Erythroblast (primary cell): ENCODE measurements around the gene LAMP1.

ENCODE experiments used
- DNase-seq, 2 experiments: peaks; one replicate each; lab custom pipeline; 2025; lab: John Stamatoyannopoulos, UW
- GATA1 ChIP-seq: IDR thresholded peaks from 2 replicates; pipeline ENCODE4 v1.6.1; 2011; ENCODE audit warnings: low read depth, mild to moderate bottlenecking, control low read depth, low read length, moderate library complexity
- POLR2A ChIP-seq: IDR thresholded peaks from 2 replicates; pipeline ENCODE4 v1.6.1; 2011; ENCODE audit warnings: mild to moderate bottlenecking, low read length

Gene LAMP1

DNA sequence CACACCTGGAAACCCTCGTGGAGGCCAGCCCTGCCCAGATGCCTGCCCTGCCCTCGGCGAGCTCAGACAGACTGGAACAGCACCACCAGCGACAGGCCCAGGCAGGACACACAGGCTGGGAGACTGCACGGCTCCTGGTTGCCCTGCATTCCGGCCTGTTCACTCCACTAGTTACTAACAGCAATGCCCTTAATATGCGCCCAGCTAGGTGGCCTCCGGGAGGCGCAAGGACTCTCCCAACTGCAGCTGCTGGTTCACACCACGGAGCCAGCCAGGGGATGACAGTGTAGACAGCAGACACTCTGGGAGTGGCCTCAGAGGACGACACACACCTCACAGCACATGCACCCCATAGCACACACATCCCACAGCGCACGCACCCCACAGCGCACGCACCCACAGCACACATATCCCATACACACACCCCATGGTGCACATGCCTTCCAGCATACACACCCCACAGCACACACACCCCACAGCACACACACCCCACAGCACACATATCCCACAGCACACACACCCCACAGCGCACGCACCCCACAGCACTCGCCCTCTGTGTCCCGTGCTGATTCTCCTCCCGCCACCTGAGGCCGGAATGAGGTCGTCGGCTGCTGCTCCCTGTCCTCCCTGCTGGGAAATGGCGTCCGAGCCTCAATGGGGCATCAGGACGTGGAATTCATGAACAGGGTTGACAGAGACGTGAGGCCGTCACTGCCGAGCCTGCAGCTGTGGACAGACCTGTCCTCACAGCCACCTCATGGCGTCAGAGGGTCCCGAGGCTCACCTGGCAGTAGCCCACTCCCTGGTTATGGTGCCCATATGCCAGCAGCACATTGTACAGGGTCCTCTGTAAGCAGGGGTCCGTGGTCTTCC is 53.3 kb downstream of the LAMP1 start:
- DNase-seq = peak in 1 of 2 experiments; percentile 23
- TF ChIP-seq POLR2A (no peak), GATA1 (no peak)

DNA sequence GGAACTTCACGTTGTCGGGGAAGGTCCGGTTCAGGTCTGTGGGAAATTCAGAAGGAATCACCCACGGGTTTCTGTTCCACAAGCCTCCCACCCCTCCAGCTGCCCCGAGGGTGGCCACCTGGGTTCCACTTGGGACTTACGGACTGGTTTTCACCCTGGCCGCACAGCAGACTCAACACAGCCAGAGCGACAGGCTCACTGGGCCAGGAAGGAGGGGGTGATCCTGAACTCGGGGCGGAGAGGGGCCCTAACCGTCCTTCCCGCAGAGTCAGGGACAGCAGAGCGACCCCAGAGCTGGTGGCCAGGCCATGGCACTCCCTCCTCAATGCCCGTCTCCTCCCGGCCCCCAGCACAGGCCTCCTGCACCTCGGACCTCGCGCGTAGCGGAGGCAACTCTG is 53.9 kb downstream of the LAMP1 start:
- DNase-seq = no peak
- no peak for TF ChIP-seq POLR2A
- TF ChIP-seq GATA1 = no peak

DNA sequence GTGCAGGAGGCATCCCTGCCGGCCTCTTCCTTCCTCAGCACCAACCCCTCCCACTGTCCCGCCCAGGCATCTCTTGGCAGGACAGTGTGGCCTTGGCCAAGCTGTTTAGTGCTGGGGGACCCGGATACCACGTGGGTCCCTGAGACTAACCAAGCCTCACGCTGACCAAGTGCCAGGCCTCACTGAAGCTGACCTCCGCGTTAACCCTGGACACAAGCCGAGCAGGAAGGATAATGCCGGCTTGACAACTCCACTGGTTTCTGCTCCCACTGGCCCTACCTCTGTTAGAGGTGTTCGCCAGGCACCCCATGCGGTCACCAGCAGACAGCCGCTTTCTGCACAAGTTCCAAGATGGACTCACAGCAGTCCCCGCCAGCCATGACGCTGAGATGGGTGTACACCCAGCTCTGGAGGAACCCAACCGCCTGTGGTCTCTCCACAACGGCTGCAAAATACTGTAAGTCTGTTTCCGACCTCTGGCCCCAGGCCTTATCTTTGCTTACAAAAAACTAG is 54.5 kb downstream of the LAMP1 start:
- DNase-seq = no peak
- no peak for TF ChIP-seq POLR2A
- no peak for TF ChIP-seq GATA1

DNA sequence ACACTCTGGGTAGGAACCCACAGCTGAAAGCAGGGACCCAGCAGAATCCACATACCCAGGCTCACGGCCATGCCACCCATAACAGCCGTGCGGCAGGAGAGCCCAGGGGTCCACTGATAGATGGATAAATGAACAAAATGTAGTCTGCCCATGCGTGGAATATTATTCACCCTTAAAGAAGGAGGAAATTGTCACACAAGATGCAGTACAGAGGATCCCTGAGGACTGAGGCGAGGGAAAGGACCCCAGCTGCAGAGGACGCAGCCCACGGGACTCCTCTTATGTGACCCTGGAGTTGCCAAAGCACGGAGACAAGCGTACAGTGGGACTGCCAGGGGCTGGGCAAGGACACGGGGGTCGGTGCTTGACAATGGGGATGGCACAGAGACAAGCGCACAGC is 56.2 kb downstream of the LAMP1 start:
- no peak for TF ChIP-seq GATA1
- no peak for TF ChIP-seq POLR2A
- DNase-seq = no peak

DNA sequence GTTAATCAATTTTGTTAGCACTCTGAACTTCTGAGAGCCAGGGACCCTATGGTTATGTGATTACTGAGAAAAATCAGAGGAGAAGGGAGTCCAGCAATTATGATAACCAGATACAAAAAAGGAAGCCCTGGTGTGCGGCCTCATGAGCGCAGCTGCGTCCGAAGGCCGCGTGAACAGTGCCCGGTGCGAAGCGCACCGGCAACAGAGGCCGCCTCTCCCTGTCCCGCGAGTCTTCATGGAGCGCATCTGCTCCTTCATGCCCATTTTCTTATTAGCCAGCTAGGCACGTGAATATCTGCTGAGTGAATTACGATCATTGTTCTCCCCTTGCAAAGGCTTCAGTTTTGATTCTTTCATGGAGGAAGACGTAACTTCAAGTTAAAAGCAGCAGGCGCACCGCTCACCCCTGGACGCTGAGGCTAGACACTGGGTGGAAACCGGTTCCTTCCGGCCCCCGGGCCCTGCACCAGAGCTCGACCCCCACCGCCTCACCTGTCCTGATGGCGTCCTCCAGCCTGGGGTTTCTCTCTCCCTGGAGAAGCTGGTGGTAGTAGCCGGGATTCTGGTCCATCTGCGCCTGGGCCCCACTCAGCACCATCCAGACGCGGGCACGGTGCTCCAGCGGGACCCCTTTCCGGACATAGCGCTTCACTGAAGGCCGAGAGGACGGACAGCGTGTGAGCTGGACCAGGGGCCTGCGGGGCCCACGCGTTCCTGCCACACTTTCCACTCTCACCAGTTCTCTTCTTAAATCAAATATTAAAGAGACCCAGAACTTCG is 58.0 kb downstream of the LAMP1 start:
- no peak for DNase-seq
- TF ChIP-seq POLR2A (no peak), GATA1 (no peak)

DNA sequence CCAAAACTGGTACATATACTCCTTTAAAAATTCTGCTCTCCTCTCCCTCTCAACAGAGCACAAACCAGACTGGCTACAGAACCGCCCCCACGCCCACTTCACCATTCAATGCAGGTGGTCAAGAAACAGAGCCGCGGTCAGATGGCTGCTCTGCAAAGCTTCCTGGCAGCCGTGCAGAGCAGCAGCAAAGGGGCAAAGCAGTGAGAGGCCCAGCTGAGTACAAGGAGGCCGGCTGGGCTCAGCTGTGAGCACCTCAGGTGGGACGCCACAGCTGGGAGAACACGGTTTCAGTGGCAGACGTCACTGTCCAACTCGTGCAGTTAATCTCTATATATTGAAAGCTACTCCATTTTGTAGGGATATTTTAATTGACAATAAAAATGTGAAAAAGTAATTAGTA is 58.6 kb downstream of the LAMP1 start:
- TF ChIP-seq GATA1 (no peak), POLR2A (no peak)
- DNase-seq = no peak

DNA sequence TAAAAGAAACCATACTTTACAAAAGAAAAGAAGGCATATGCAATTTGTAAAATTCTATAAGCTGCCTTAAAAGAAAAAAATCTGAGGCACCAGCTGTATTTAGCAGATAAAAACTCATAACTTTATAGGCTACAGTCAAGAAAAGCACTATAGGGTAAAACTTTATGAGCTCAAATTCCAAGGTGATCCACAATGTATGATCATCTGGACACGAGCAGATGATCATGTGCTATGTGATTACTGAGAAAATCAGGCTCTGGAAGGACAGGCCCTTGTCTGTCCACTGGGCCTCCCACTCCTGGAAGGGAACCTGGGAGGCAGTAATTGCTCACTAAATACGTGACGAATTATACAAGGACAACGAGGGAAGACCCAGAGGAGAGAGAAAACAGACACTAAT is 59.6 kb downstream of the LAMP1 start:
- TF ChIP-seq POLR2A = no peak
- no peak for TF ChIP-seq GATA1
- DNase-seq = no peak

DNA sequence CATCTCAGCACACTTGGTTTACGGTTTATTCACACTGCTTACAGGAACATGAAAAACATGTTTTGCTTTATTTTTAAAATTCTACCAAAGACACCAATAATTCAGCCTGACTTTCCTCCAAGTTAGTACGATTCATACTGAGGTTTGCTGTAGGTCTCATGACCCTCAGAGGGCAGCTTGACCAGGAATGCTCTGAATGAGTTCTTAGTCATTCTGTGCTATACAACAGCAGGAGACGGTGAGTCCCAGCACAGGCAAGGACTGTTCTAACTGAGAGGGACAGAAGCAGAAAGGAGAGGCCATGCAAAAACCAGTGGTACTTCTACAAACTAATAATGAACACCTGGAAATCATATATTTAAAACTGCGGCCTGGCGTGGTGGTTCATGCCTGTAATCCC is 60.5 kb downstream of the LAMP1 start:
- no peak for DNase-seq
- TF ChIP-seq GATA1 = no peak
- no peak for TF ChIP-seq POLR2A

DNA sequence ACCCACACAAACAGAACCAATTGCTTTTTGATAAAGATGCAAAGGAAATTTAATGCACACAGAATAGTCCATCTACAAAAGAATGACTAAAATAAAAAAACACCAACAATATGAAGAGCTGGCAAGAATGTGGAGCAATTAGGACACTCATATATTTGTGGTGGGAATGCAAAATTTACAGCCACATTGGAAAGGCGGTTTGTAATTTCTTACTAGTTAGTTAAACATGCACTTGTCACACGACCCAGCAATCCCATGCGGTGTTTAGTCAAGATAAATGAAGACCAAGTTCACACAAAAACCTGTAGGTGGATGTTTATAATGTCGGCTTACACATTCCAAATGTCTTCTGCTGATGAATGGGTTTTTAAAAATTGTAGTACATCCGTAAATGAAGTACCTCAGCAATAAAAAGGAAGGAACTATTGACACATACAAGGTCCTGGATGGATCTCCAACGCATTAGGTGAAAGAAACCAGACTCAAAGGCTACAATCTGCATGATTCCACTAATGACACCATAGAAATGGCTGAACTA is 61.7 kb downstream of the LAMP1 start:
- DNase-seq = no peak
- TF ChIP-seq GATA1 (no peak), POLR2A (no peak)

DNA sequence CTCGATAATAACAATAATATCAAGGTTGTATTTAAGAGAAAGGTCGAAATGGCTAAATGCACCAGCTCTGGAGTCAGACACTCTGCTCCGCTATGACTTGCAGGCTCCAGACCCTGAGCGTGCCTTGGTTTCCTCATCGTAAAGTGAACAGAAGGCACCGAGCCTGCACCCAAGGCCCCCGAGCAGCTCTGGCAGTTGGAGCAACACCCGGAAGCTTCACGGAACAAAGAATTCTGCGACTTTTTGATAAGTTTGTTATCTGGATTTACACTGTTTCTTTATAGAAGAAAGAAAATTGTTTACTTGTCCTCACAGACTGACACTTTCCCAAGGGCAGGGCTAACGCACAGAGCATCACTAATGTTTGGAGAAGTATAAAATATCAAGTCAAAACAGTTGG is 62.5 kb downstream of the LAMP1 start:
- peak in 1 of 2 experiments; percentile 56 for DNase-seq
- TF ChIP-seq POLR2A (no peak), GATA1 (no peak)

DNA sequence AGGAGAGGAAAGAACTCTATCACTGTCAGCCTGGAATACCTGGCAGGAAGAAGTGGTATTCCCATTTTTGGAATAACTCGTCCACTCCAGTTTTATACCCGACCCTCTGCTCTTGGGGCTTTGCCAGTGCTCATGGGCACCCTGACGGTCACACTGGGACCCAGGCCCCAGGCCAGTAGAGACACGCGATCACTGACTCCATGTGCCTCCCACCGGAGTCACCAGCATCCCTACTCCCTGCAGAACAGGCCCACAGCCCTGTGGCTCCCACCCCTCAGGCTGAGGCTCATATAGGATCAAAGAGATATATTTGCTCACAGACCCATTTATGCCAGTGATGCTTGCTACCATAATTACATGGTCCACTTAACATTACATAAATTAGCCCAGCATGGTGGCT is 63.4 kb downstream of the LAMP1 start:
- DNase-seq = no peak
- TF ChIP-seq POLR2A (no peak), GATA1 (no peak)

DNA sequence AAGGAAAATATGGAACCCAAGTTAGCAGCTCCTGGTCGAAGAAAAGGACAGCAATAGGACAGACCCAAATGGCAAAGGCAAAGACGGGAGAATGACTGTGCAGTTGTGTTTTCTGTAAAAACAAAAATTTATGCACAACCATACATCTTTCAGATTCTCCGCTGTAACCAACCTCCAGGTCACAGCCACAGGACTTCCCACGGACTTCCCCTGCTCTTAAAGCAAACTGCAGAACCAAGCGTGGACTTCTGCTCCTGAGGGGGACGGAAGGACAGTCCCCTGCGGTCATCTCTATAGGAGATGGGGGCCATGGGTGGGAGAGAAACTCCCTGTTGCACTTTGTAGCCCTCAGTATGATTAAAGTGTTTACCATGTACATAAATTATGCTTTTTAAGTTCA is 64.4 kb downstream of the LAMP1 start:
- DNase-seq = no peak
- TF ChIP-seq POLR2A (no peak), GATA1 (no peak)

DNA sequence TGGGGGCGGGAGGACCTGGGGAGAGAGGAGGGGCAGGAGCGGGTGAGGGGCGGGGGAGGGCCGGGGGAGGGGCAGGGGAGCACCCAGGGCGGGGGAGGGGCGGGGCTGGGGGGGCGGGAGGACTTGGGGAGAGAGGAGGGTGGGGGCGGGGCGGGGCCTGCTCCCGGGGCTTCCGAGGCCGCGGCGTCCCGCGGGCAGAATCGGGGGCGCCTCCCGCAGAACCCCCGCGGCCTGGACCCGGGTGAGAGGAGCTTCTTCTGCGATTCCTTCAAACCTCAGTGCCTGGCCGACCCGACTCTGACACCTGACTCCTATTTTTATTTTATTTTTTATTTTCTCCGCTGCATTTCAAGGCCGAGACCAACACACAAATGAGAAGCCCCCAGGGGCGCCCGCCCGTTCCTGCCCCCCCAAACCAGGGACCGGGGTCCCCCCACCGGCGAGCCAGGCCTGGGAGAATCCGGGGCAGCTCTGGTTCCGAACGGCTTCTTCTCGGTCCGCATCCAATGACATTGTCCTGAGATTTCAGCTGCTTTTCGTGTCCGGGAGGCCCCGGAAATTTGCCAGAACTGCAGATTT is 67.4 kb downstream of the LAMP1 start:
- DNase-seq = peak in 1 of 2 experiments; percentile 56
- TF ChIP-seq POLR2A (no peak), GATA1 (no peak)
